ENCODE results near the gene ARF1. TPM values are rescaled to one million over a fixed set of nuclear protein-coding genes. Genes with fewer than 3 reads are reported as not detected.

ARF1 gene
- total RNA-seq, 1 donor from 2014 or later = 368 TPM

- Histone ChIP-seq H3K36me3 (no peaks in the 10 kb centered on the region), H3K9me3 (no peaks in the 10 kb centered on the region), H3K27ac (no peak overlapping the region), H3K4me3 (no peak overlapping the region), H3K27me3 (ENCODE audit: low read depth) (no peaks in the 10 kb centered on the region), H3K4me1 (no peaks in the 10 kb centered on the region)
- TF ChIP-seq, protein P1, sequence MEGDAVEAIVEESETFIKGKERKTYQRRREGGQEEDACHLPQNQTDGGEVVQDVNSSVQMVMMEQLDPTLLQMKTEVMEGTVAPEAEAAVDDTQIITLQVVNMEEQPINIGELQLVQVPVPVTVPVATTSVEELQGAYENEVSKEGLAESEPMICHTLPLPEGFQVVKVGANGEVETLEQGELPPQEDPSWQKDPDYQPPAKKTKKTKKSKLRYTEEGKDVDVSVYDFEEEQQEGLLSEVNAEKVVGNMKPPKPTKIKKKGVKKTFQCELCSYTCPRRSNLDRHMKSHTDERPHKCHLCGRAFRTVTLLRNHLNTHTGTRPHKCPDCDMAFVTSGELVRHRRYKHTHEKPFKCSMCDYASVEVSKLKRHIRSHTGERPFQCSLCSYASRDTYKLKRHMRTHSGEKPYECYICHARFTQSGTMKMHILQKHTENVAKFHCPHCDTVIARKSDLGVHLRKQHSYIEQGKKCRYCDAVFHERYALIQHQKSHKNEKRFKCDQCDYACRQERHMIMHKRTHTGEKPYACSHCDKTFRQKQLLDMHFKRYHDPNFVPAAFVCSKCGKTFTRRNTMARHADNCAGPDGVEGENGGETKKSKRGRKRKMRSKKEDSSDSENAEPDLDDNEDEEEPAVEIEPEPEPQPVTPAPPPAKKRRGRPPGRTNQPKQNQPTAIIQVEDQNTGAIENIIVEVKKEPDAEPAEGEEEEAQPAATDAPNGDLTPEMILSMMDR (IDR thresholded peaks at IDR 0.05) = no peak
- no peak for DNase-seq
- no peak for ATAC-seq
- intact Hi-C loops (cut with DNase I) = no loop called here
These were observed 38.5 kb downstream of the ARF1 start for GRCh38 chr1:228120857-228121489.

- TF ChIP-seq, protein P1 (IDR thresholded peaks at IDR 0.05) = no peak
- H3K4me3 ChIP-seq = no peak overlapping the region
- H3K27me3 ChIP-seq (ENCODE audit: low read depth) = no peaks in the 10 kb centered on the region
- H3K4me1 ChIP-seq = no peaks in the 10 kb centered on the region
- ATAC-seq (no peak), DNase-seq (no peak)
- H3K27ac ChIP-seq = no peak overlapping the region
- no peaks in the 10 kb centered on the region for H3K36me3 ChIP-seq
- intact Hi-C loops (cut with DNase I) = no loop called here
- H3K9me3 ChIP-seq = no peaks in the 10 kb centered on the region
These were observed 40.5 kb downstream of the ARF1 start for GRCh38 chr1:228122921-228123441.

DNA sequence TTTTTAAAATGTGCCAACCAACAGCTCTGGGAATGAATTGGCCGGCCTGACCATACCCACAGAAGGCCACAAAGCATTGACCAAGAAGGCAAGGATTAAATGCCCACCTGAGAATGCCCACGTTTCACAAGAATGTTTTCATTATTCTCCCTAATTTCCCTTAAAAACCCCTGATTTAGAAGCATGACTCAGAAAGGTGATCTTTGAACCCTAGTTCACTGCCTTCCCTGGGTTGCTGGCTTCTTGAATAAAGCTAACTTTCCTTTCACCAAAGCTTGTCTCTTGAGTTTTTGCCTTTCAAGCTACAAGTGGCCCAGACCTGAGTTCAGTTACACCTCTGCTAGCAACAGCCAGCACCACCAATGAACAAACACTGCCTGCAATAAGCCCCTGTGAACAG lies 41.0 kb downstream of the ARF1 start:
- TF ChIP-seq, protein P1 (IDR thresholded peaks at IDR 0.05) = no peak
- H3K36me3 ChIP-seq = no peaks in the 10 kb centered on the region
- intact Hi-C loops (cut with DNase I) = no loop called here
- DNase-seq (no peak), ATAC-seq (no peak)
- no peaks in the 10 kb centered on the region for H3K9me3 ChIP-seq
- no peak overlapping the region for H3K4me3 ChIP-seq
- H3K4me1 ChIP-seq = no peaks in the 10 kb centered on the region
- no peaks in the 10 kb centered on the region for H3K27me3 ChIP-seq (ENCODE audit: low read depth)
- no peak overlapping the region for H3K27ac ChIP-seq

GRCh38 chr1:228125185-228125584 lies 42.7 kb downstream of the ARF1 start:
- intact Hi-C loops (cut with DNase I) = no loop called here
- Histone ChIP-seq H3K4me3 (no peak overlapping the region), H3K27ac (no peak overlapping the region), H3K36me3 (no peaks in the 10 kb centered on the region), H3K4me1 (no peaks in the 10 kb centered on the region), H3K9me3 (no peaks in the 10 kb centered on the region), H3K27me3 (ENCODE audit: low read depth) (no peaks in the 10 kb centered on the region)
- TF ChIP-seq, protein P1 (IDR thresholded peaks at IDR 0.05) = no peak
- no peak for ATAC-seq
- no peak for DNase-seq

- intact Hi-C loops (cut with DNase I) = no loop called here
These were observed 49.3 kb downstream of the ARF1 start for GRCh38 chr1:228131766-228132165.

More at GRCh38 chr1:228131766-228132165, 49.3 kb downstream of the ARF1 start:
- Histone ChIP-seq H3K4me1 (no peaks in the 10 kb centered on the region), H3K9me3 (no peaks in the 10 kb centered on the region), H3K4me3 (no peak overlapping the region), H3K36me3 (no peaks in the 10 kb centered on the region), H3K27ac (peak overlapping the region; percentile 70), H3K27me3 (ENCODE audit: low read depth) (no peaks in the 10 kb centered on the region)
- DNase-seq = no peak
- peak in 1 of 2 donors; percentile 28 for ATAC-seq
- TF ChIP-seq, protein P1 (IDR thresholded peaks at IDR 0.05) = no peak
